HepG2 (cell line): ENCODE measurements around the gene P2RX3.

Experiments used
- CBFB ChIP-seq: sonication (generic); formaldehyde crosslinking; IDR thresholded peaks from 2 replicates; pipeline ENCODE4 v1.4.0; 2020; ENCODE audit warnings: missing genetic modification reagents
- CTCF ChIP-seq: sonication (generic); formaldehyde crosslinking; IDR thresholded peaks from 2 replicates; pipeline ENCODE4 v1.5.0; 2020; ENCODE audit warnings: mild to moderate bottlenecking, missing genetic modification reagents, moderate library complexity
- ETV6 ChIP-seq: sonication (generic); formaldehyde crosslinking; conservative IDR thresholded peaks from 2 replicates; pipeline ENCODE4 v1.4.0; 2020; ENCODE audit warnings: missing genetic modification reagents
- FOXJ3 ChIP-seq: sonication (generic); formaldehyde crosslinking; IDR thresholded peaks from 2 replicates; pipeline ENCODE4 v1.4.0; 2020; ENCODE audit warnings: missing genetic modification reagents, mild to moderate bottlenecking, borderline replicate concordance
- HNF1B ChIP-seq: sonication (generic); formaldehyde crosslinking; IDR thresholded peaks from 2 replicates; pipeline ENCODE4 v1.5.1; 2020; ENCODE audit warnings: mild to moderate bottlenecking, moderate library complexity, missing genetic modification reagents
- MEIS2 ChIP-seq: sonication (generic); formaldehyde crosslinking; IDR thresholded peaks from 2 replicates; pipeline ENCODE4 v1.9.0; 2021; ENCODE audit warnings: mild to moderate bottlenecking, missing genetic modification reagents
- POLR2A ChIP-seq, 2 experiments: IDR thresholded peaks; 2 replicates each; pipeline ENCODE4 v1.6.1; 2011; ENCODE audit warnings: low read depth in 2 of 2, low read length in 2 of 2, mild to moderate bottlenecking in 1 of 2, moderate library complexity in 1 of 2; ENCODE audit not compliant: insufficient read depth in 1 of 2
- REST ChIP-seq, 2 experiments: IDR thresholded peaks; 2 replicates each; pipeline ENCODE4 v1.6.1; 2011 to 2012; ENCODE audit warnings: low read length in 2 of 2, borderline replicate concordance in 1 of 2, low read depth in 1 of 2, mild to moderate bottlenecking in 1 of 2, moderate library complexity in 1 of 2
- TCF7L2 ChIP-seq: IDR thresholded peaks from 2 replicates; pipeline ENCODE4 v1.6.1; 2011; ENCODE audit warnings: mild to moderate bottlenecking, low read depth, low read length, moderate library complexity
- ZFAT ChIP-seq: sonication (generic); formaldehyde crosslinking; conservative IDR thresholded peaks from 2 replicates; pipeline ENCODE4 v1.8.1; 2023; ENCODE audit warnings: missing genetic modification reagents, inconsistent platforms
- ZMAT3 ChIP-seq: sonication (generic); formaldehyde crosslinking; conservative IDR thresholded peaks from 2 replicates; pipeline ENCODE4 v1.7.0; 2021; ENCODE audit warnings: missing genetic modification reagents
- ZNF788 ChIP-seq: sonication (generic); formaldehyde crosslinking; IDR thresholded peaks from 2 replicates; pipeline ENCODE4 v1.5.0; 2020; ENCODE audit warnings: mild to moderate bottlenecking, missing genetic modification reagents, borderline replicate concordance

- TF ChIP-seq FOXJ3 (CRISPR knock-in tag) = peak; percentile 48; the same call in 1 of the 2 replicates
- TF ChIP-seq ZNF788 (CRISPR knock-in tag) = no peak
- no peak for TF ChIP-seq POLR2A (IDR thresholded peaks at IDR 0.05; ENCODE audit: insufficient read depth in 1 of 2, low read depth in 2 of 2, low read length in 2 of 2)
- TF ChIP-seq ETV6 = no peak
- TF ChIP-seq ZMAT3 (CRISPR knock-in tag) = no peak
- no peak for TF ChIP-seq ZFAT (CRISPR knock-in tag)
- TF ChIP-seq MEIS2 = no peak
- peak in 1 of 2 experiments; percentile 16; a peak in 1 of 4 replicates for TF ChIP-seq REST (IDR thresholded peaks at IDR 0.05; ENCODE audit: borderline replicate concordance in 1 of 2, low read depth in 1 of 2, low read length in 2 of 2)
- no peak for TF ChIP-seq TCF7L2
- no peak for TF ChIP-seq HNF1B (CRISPR knock-in tag)
- no peak for TF ChIP-seq CBFB (CRISPR knock-in tag)
- TF ChIP-seq CTCF (CRISPR knock-in tag) = no peak
These were observed 61.9 kb downstream of the P2RX3 start for GRCh38 chr11:57399972-57400578.
